HG03025 (cell line): ENCODE measurements around the gene SLC39A11.
A peak's percentile ranks its signal among the peaks of the same experiment; 100 is the strongest.
"Not testable (repeated sequence)": the region's sequence is repeated elsewhere in the genome, so short reads cannot be mapped to it uniquely, and the experiment has no call there.

Source experiments
- ATAC-seq: cut with Tn5 transposase; IDR thresholded peaks from one replicate; pipeline ENCODE4 v1.9.1; 2021; ENCODE audit warnings: mild to moderate bottlenecking, moderate library complexity; ENCODE audit not compliant: unreplicated experiment, low FRiP score

Gene SLC39A11

DNA sequence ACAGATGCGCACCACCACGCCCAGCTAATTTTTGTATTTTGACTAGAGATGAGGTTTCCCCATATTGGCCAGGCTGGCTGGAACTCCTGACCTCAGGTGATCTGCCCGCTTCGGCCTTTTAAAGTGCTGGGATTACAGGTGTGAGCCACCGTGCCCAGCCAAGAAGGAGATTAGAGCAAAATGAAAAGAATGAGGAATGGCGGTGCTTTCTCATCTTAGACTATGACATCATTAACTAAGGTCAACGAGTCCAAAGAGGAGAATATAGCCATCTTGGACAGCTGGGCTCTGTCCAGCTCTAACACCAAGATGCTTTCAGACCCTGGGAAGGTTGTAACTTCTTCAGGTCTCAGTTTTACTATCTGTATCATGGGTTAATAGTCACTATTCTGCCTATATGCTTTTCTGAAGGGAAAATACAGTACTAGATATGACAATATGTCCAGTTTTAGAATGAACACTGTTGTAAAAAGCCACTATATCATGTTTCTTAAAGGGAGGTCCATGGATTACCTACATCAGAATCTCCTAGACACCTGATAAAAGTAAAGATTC is 76.7 kb downstream of the SLC39A11 start:
- no peak for ATAC-seq

DNA sequence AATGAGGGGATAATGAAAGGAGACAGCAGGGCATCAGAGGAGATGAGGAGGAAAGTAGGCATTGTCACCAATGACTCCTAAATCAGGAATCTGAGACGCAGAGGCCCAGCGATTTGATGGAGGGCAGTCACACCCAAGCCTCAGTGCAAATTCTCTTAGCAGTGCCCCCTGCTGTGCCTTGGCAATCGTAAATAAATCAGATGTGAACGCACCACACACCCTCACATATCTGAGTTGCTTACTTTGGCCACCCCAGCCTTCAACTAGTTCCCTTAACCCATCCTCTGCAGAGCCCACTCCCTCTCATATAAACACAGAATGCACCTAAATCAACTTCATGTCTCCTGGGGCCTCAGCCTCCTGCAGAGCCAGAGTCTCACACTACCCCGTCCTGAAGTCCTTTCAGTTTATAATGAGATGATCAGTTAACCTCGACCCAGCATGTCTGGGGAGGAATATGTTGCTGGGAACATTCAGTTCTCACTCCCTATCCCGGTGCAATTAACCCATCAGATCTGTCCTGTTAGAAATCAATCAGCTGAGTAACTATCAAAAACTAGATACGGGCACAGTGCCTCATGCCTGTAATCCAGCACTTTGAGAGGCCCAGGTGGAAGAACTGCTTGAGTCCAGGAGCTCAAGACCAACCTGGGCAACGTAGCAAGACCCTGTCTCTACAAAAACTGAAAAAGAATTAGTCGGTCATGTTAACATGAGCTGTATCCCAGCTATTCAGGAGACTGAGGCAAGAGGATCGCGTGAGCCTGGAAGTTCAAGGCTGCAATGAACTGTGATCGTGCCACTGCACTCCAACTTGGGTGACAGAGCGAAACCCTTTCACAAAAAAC is 78.4 kb downstream of the SLC39A11 start:
- no peak for ATAC-seq

DNA sequence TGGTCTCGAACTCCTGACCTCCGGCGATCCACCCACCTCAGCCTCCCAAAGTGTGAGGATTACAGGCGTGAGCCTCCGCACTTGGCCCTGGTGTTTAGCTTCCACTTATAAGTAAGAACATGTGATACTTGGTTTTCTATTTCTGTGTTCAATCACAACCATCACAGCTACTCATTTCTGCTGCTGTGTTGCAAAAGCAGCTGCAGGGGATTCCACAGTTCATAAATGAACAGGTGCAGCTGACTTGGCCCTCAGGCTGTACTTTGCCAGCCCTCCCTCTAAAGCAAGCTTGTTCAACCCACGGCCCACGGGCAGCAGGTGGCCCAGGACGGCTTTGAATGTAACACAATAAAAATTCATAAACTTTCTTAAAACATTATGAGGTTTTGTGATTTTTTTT is 79.2 kb downstream of the SLC39A11 start:
- ATAC-seq: no peak

DNA sequence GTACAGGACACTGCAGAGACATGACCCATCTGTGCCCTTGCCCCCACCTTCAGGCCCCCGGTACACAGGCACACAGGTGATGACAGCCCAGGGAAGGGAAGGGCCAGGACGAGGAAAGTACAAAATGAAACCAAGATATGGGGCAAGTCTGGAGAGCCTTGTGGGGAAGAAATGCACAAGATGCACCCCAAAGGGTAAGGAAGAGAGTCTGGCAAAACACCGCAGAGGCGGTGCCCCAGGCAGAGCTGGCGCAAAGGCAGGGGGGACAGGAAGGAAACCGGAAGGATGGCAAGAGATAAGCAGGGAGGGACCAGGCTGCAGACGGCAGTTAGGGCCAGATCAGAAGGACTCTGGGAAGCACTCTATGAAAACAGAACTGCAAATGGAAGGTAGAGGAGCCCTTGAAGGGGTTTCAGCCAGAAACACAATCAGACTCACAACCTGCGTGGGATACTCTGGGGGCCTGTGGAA is 81.4 kb downstream of the SLC39A11 start:
- no peak for ATAC-seq

DNA sequence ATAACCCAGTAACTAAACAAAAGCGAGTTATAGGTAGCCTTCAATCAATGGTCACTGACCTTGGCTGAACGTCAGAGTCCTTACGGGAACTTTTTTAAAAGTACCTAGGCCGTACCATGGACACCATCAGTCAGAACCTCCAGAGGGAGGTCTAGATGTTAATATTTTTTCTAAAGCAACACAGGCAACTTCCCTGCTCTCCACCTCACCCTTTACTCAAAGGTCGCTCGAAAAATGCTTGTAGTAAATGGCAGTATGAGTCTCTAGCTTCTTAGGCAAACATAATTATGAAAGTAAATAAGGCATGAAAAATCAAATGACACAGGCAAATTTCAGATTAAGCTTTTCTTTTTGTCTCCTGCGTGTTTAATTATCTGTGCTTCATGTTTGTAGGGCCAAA is 82.1 kb downstream of the SLC39A11 start:
- no peak for ATAC-seq

DNA sequence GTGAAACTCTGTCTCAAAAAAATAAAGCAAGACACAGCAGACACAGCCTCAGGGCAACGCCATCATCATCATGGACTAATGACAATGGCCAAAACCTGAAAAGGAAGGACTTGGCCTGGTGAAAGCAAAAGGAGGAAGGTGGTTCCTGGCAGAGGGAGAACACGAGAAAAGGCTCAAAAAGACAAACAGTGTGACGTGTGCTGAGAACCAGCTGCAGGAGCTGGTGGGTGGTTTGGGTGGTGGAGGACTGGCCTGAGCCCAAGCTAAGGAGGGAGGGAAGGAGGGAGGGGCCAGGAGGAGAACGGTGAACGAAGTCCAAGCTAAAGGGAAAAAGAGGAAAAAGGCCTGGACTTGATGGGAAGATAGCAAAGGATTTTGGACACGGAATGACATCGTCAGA is 85.1 kb downstream of the SLC39A11 start:
- ATAC-seq: no peak

DNA sequence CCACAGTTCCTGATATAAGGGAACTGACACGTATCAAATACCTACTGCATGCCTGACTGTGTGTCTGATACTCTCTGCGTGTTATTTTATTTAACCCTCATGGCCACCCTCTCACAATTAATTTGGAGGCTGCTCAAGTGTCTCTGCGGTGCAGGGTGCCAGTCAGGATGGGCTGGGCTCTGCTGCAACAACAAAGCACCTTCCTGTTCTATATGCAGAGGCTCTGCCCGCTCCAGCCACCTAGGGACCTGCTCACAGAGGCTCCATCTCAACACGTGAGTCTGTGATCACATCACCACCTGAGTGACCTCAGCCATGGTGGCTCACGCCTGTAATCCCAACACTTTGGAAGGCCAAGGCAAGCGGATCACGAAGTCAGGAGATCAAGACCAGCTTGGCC is 87.1 kb downstream of the SLC39A11 start:
- ATAC-seq: no peak

DNA sequence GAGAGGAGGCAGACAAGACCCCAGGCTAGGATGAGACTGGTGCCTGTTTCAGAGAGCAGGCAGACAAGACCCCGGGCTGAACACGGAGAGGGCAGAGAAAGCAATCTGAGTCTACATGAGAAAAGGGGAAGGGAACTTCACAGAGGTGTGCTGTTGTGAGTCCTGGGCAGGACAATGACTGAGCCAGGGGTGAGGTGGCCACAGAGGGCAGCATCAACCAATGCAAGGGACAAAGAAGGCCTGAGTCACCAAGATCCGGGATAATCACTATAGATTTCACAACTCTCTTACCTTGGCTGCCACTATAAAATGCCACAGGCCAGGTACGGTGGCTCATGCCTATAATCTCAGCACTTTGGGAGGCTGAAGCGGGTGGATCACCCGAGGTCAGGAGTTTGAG is 89.0 kb downstream of the SLC39A11 start:
- ATAC-seq: no peak

DNA sequence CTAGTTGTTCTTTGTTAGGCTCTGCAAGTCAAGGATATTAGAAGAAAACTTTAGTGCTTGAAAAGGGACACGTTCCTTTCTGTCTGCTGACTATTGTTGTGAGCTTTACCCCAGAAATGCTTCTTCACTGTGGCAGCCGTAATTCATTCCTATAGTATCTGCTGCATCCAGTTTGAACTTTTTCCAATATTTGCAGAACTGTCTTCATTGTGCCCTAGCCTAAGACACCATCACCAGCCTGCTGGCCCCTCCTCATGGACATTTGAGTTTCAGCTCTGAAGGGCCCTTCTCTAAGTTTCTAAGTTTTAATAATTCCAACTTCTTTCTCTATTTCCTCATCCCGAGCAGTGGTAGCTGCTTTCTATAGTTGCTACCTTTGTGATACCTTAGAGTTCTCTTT is 91.7 kb downstream of the SLC39A11 start:
- no peak for ATAC-seq

DNA sequence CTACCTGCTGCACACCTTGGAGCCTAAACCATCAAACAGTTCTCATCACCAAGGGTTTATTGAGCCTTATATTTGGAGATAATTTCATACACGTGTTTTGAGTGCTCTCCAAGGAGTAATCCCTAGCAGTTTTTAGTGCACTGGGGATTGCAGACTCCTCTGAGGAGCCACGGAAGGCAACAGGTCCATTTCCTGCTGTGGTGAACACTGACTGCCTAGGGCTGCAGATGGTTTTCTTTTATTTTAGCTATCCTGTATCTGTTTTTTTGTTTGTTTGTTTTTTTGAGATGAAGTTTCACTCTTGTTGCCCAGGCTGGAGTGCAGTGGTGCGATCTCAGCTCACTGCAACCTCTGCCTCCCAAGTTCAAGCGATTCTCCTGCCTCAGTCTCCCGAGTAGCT is 93.0 kb downstream of the SLC39A11 start:
- ATAC-seq: not testable (repeated sequence)

DNA sequence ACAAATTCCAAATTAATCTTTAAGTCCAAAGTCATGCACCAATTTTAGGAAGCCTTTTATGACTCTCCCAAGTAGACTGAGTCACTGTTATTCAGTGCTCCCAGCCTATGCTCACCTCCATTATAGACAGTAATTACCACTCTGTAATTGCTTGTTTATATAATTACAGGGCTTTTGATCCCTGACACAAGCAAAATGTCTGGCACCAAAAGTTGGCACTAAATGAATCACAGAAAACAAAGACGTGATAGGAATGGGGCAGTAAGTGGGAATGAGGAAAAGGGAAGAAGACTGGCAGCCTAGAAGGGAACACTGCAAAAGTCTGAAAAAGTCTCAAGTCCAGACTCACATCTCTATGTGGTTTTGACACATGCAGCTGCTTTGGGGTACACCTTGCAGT is 94.1 kb downstream of the SLC39A11 start:
- no peak for ATAC-seq

DNA sequence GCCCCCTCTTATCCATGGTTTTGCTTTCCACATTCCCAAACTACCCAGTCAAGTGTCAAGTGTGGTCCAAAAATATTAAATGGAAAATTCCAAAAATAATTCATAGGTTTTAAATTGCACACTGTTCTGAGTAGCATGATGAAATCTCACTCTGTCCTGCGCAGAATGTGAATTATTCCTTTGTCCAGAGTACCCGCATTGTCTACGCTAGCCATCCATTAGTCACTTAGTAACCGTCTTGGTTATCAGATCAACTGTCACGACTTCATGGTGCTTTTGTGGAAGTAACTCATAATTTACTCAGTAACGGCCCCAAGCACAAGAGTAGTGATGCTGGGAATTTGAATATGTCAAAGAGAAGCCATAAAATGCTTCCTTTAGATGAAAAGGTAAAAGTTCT is 94.9 kb downstream of the SLC39A11 start:
- no peak for ATAC-seq

DNA sequence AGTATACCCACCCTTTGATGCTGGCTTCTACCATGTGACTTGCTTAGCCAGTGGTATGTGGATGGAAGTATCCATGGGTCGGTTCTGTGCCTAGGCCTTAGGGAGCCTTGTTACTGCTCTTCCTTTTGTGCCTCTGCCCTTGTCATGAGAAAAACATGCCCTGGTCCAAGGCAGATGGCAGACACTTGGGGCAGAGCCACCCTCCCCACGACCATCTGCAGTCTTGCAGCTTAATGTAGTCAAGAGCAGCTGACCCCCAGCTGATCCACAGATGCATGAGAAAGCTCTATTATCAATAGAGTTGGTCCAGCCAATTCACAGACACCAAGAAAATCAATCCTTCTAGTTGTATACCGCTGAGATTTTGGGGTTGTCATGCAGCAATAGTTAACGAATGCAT is 95.7 kb downstream of the SLC39A11 start:
- ATAC-seq: no peak

DNA sequence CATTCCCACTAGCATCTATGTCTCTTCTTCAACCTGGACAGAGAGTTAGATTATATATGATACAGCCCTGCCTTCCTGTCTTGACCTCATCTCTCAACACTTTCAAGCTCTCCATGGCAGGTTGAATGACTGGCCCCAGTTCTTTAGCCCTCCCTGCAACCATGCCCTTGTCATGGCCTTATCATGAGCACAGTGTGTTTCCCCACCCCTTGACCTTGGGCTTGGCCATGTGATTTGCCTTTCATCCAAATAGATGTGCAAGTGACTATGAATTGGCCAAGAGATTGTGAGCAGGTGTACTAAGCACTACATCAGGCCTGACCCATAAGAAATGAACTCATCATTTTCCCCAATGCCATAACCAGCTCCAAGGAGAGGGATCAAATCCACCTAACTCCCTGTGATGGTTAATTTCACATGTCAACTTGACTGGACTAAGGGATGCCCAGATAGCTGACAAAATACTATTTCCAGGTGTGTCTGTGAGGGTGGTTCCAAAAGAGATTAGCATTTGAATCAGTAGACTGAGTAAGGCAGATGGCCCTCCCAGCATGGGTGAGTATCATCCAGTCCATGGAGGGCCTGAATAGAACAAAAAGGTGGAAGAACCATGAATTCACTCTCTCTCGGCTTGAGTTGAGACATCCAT is 97.4 kb downstream of the SLC39A11 start:
- ATAC-seq: no peak

DNA sequence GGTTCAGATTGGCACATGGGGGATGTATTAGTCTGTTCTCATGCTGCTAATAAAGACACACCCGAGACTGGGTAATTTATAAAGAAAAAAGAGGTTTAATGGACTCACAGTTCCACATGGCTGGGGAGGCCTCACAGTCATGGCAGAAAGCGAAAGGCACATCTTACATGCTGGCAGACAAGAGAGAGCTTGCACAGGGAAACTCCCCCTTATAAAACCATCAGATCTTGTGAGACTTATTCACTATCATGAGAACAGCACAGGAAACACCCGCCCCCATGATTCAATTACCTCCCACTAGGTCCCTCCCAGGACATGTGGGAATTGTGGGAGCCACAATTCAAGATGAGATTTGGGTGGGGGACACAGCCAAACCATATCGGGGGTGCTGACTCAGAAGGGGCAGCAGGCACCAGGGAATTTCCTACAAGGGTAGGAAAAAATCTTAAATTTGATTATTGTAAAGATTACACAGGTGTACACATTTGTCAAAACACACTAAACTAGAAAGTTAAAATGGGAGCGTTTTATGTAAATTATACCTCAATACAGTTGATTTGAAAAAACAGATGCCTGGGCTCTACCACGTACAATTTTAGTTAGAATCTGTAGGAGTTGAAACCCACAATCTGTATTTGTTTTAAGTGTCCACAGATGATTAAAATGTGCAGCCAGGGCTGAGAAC is 99.6 kb downstream of the SLC39A11 start:
- not testable (repeated sequence) for ATAC-seq

DNA sequence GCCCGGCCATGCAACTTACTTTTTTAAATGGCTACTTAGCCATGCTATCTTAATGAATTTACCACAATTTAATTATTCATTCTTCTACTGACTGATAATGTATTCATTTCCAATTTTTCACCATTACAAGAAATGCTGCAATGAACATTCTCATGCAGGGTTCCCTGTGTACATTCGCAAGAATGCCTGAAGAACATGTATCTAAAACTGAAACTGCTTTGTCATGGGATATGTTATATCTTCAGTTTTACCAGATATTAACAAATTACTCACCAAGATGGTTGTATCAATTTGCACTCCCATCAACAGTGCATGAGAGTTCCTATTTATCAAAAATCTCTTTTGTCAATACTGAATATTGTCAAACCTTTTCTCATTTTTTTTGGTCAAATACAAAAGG is 100.8 kb downstream of the SLC39A11 start:
- no peak for ATAC-seq

DNA sequence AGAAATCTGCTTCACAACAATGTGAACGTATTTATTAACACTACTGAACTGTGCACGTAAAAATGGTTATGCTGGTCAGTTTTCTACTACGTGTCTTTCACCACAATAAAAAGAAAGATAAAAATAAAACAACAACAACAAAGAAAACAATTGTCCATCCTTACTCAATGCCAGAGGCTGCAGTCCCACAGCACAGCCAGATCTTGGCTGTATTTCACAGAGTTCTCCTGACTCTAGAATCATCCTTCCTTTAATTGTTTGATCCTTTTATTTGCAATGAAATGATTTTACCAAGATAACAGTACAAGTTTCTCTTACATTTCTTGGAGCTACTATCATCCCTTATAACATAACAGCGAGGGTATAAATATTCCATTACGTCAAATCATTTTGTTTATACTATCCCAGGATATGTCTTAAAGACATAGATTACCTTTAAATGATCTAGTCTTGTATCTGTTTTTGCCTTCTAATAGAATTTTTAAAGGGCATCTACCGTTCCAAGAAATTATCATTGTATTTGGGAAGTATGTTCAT is 103.3 kb downstream of the SLC39A11 start:
- ATAC-seq: no peak

DNA sequence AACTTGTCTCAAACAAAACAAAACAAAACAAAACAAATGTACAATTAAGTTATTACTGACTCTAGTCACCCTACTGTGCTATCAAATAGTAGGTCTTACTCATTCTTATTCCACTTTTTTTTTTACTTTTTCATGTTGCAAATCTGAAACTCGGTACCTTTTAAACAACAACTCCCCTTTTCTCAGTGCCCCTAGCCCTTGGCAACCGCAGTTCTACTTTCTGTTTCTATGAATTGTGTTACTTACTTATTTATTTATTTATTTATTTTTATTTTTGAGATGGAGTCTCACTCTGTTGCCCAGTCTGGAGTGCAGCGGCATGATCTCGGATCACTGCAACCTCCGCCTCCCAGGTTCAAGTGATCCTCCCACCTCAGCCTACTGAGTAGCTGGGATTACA is 104.0 kb downstream of the SLC39A11 start:
- ATAC-seq: no peak

DNA sequence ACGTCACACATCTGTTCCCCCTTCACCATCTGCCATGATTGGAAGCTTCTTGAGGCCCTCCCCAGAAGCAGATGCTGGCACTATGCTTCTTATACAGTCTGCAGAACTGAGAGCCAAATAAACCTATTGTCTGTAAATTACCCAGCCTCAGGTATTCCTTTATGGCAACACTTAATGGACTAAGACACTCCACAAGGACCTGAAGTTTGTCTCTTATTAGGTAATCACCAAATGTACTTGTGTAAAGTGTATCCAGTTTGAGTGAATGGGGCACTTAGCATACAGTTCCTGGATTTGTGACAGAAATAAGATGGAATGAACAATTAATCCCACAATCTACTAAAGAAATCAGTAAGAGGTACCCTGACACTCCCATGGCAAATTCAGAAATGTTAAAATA is 105.3 kb downstream of the SLC39A11 start:
- no peak for ATAC-seq

DNA sequence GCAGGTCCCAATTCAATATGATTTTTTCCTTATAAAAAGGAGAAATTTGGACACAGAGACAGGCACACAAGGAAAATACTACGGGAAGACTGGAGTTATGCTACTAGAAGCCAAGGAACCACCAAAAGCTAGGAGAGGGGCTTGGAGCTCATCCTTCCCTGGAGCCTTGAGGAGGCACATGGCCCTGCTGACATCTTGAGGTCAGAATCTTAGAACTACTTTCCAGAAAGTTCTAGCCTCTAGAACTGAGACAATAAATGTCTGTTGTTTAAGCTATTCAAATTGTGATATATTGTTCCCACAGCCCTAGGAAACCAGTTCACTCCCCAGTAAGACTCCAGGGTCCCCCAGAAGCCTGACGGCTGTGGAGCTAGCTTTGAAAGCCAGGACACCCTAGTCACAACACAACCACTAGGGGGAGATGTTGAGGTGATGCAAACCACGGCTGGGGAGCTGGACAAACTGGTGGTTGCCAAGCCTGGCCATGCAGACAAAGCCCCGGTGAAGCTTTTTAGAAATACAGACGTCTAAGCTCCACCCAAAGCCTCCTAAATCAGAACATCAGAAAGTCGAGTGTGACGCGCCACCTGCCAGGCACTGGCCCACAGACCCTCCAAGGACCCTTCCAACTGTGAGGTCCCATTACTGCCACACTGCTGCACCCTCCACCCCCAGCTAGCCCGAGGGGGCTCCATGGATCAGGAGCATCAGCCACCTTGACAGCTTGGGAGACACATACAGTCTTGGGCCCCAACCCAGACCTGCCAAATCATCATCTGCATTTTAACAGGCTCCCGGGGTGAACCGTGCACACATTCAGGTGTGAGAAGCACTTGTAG is 106.4 kb downstream of the SLC39A11 start:
- peak; percentile 73 for ATAC-seq
